ENCODE results near the gene CLEC19A.

GRCh38 chr16:19265380-19265930 lies 20.1 kb upstream of the CLEC19A start:
- TF ChIP-seq CTCF (conservative IDR thresholded peaks at IDR 0.05 in 1 of 2, IDR thresholded peaks at IDR 0.05 in 1 of 2; ENCODE audit: extremely low read depth in 1 of 2, insufficient read depth in 1 of 2, low read depth in 1 of 2, low read length in 2 of 2) (no peak), EZH2 (IDR thresholded peaks at IDR 0.05; ENCODE audit: borderline replicate concordance, low read length) (no peak)

All from mammary epithelial cell (primary cell).